ENCODE measurements around the gene EP400.

The EP400 gene

GRCh38 chr12:132124766-132125425 is 175.2 kb downstream of the EP400 start:
- Histone ChIP-seq H3K4me1 (ENCODE audit: low read length) (no peaks in the 10 kb centered on the region), H2AFZ (ENCODE audit: low read depth, low read length) (no peak overlapping the region), H4K20me1 (ENCODE audit: insufficient read depth, low read length) (no peaks in the 10 kb centered on the region), H3K9me3 (ENCODE audit: insufficient read depth, low read length) (no peaks in the 10 kb centered on the region), H3K79me2 (ENCODE audit: low read length) (no peaks in the 10 kb centered on the region), H3K4me3 (ENCODE audit: low read length) (no peak overlapping the region), H3K9ac (ENCODE audit: low read length) (no peak overlapping the region), H3K27ac (ENCODE audit: low read length) (no peak overlapping the region), H3K4me2 (ENCODE audit: low read length) (no peak overlapping the region), H3K27me3 (ENCODE audit: low read depth, low read length) (no peaks in the 10 kb centered on the region), H3K36me3 (replicated peaks; ENCODE audit: low read depth, low read length) (peaks cover 43% of the 10 kb centered on the region)
- TF ChIP-seq, protein P1, sequence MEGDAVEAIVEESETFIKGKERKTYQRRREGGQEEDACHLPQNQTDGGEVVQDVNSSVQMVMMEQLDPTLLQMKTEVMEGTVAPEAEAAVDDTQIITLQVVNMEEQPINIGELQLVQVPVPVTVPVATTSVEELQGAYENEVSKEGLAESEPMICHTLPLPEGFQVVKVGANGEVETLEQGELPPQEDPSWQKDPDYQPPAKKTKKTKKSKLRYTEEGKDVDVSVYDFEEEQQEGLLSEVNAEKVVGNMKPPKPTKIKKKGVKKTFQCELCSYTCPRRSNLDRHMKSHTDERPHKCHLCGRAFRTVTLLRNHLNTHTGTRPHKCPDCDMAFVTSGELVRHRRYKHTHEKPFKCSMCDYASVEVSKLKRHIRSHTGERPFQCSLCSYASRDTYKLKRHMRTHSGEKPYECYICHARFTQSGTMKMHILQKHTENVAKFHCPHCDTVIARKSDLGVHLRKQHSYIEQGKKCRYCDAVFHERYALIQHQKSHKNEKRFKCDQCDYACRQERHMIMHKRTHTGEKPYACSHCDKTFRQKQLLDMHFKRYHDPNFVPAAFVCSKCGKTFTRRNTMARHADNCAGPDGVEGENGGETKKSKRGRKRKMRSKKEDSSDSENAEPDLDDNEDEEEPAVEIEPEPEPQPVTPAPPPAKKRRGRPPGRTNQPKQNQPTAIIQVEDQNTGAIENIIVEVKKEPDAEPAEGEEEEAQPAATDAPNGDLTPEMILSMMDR (IDR thresholded peaks at IDR 0.05; ENCODE audit: low read depth, low read length), result no peak
- no peak for TF ChIP-seq EZH2phosphoT487 (IDR thresholded peaks at IDR 0.05; ENCODE audit: low read depth)

DNA sequence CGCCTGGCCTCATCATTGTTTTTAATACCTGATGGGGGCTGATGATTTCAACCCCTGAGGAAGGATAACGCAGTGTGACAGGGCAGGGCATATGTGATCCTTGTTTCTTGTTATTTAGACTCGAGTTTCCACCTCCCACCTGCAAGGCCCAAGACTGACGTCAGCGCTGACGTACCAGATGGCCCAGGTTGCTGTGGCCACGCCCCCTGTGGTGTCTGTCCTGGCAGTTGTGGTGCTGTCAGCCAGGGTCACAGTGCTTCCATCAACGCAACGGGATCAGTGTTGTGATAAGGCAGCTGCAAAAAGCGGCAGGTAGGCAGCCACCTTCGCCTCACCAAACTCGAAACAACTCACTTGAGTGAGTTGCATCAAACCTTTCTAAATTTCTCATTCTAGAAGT is 176.0 kb downstream of the EP400 start:
- Histone ChIP-seq H3K9me3 (ENCODE audit: insufficient read depth, low read length) (no peaks in the 10 kb centered on the region), H3K4me3 (ENCODE audit: low read length) (no peak overlapping the region), H3K9ac (ENCODE audit: low read length) (no peak overlapping the region), H3K27ac (ENCODE audit: low read length) (no peak overlapping the region), H3K79me2 (ENCODE audit: low read length) (no peaks in the 10 kb centered on the region), H4K20me1 (ENCODE audit: insufficient read depth, low read length) (no peaks in the 10 kb centered on the region), H2AFZ (ENCODE audit: low read depth, low read length) (no peak overlapping the region), H3K27me3 (ENCODE audit: low read depth, low read length) (no peaks in the 10 kb centered on the region), H3K36me3 (replicated peaks; ENCODE audit: low read depth, low read length) (peaks cover 43% of the 10 kb centered on the region), H3K4me2 (ENCODE audit: low read length) (no peak overlapping the region), H3K4me1 (ENCODE audit: low read length) (no peaks in the 10 kb centered on the region)
- TF ChIP-seq, protein P1 (IDR thresholded peaks at IDR 0.05; ENCODE audit: low read depth, low read length), result no peak

GRCh38 chr12:132127041-132127440 is 177.3 kb downstream of the EP400 start:
- Histone ChIP-seq H3K27ac (ENCODE audit: low read length) (no peak overlapping the region), H3K9me3 (ENCODE audit: insufficient read depth, low read length) (no peaks in the 10 kb centered on the region), H3K79me2 (ENCODE audit: low read length) (no peaks in the 10 kb centered on the region)

DNA sequence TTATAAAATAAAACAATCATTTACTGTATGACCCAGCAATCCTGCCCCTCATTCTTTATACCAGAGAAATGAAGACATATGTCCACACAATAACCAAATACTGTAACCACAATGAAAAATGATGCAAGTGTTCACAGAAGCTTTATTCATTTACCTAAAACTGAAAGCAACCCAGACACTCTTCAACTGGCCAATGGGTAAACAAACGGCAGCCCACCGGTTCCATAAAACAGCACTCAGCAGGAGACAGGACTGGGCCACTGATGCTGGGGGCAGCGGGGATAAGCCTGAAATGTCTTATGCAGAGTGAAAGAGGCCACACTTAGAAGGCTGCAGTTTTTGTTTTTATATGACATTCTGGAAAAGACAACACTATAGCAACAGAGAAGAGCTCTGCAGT is 179.3 kb downstream of the EP400 start:
- H3K9ac ChIP-seq (ENCODE audit: low read length), result no peak overlapping the region
- no peaks in the 10 kb centered on the region for H3K4me1 ChIP-seq (ENCODE audit: low read length)
- TF ChIP-seq, protein P1 (IDR thresholded peaks at IDR 0.05; ENCODE audit: low read depth, low read length), result no peak
- TF ChIP-seq EZH2phosphoT487 (IDR thresholded peaks at IDR 0.05; ENCODE audit: low read depth), result no peak
- no peaks in the 10 kb centered on the region for H4K20me1 ChIP-seq (ENCODE audit: insufficient read depth, low read length)
- H3K4me2 ChIP-seq (ENCODE audit: low read length), result no peak overlapping the region
- no peak overlapping the region for H2AFZ ChIP-seq (ENCODE audit: low read depth, low read length)
- H3K9me3 ChIP-seq (ENCODE audit: insufficient read depth, low read length), result no peaks in the 10 kb centered on the region
- no peaks in the 10 kb centered on the region for H3K79me2 ChIP-seq (ENCODE audit: low read length)
- H3K4me3 ChIP-seq (ENCODE audit: low read length), result no peak overlapping the region
- H3K27me3 ChIP-seq (ENCODE audit: low read depth, low read length), result no peaks in the 10 kb centered on the region
- peaks cover 36% of the 10 kb centered on the region for H3K36me3 ChIP-seq (replicated peaks; ENCODE audit: low read depth, low read length)
- H3K27ac ChIP-seq (ENCODE audit: low read length), result no peak overlapping the region

More at GRCh38 chr12:132127041-132127440, 177.3 kb downstream of the EP400 start:
- peaks cover 39% of the 10 kb centered on the region for H3K36me3 ChIP-seq (replicated peaks; ENCODE audit: low read depth, low read length)
- H3K4me2 ChIP-seq (ENCODE audit: low read length), result no peak overlapping the region
- no peak overlapping the region for H3K9ac ChIP-seq (ENCODE audit: low read length)
- no peaks in the 10 kb centered on the region for H3K27me3 ChIP-seq (ENCODE audit: low read depth, low read length)
- no peak overlapping the region for H3K4me3 ChIP-seq (ENCODE audit: low read length)
- H2AFZ ChIP-seq (ENCODE audit: low read depth, low read length), result no peak overlapping the region
- no peak for TF ChIP-seq EZH2phosphoT487 (IDR thresholded peaks at IDR 0.05; ENCODE audit: low read depth)
- TF ChIP-seq, protein P1 (IDR thresholded peaks at IDR 0.05; ENCODE audit: low read depth, low read length), result no peak
- H3K4me1 ChIP-seq (ENCODE audit: low read length), result no peaks in the 10 kb centered on the region
- no peaks in the 10 kb centered on the region for H4K20me1 ChIP-seq (ENCODE audit: insufficient read depth, low read length)

All from OCI-LY3 (cell line).